OCI-LY1 (cell line): ENCODE data around the gene MT4.

Experiments
- H2AFZ ChIP-seq: fragments of 200-600 bp; sonication (generic), shearing (Covaris generic); 2 replicates; pipeline ENCODE4 v1.6.0; 2014; ENCODE audit warnings: antibody characterized with exemption, mild to moderate bottlenecking, low read length
- H3F3A ChIP-seq: fragments of 200-600 bp; sonication (generic), shearing (Covaris generic); 2 replicates; pipeline ENCODE4 v1.6.0; 2014; ENCODE audit warnings: mild to moderate bottlenecking, antibody characterized with exemption, low read length, moderate library complexity; ENCODE audit not compliant: insufficient read depth
- H3K27ac ChIP-seq: fragments of 200-600 bp; sonication (generic); 2 replicates; pipeline ENCODE4 v1.5.1; 2014; ENCODE audit warnings: low read length, mixed run types, mild to moderate bottlenecking, low read depth; ENCODE audit not compliant: poor library complexity, severe bottlenecking
- H3K27me3 ChIP-seq: fragments of 200-600 bp; sonication (generic); 2 replicates; pipeline ENCODE4 v1.6.0; 2014; ENCODE audit warnings: antibody characterized with exemption, mild to moderate bottlenecking, low read length, moderate library complexity; ENCODE audit not compliant: insufficient read depth
- H3K36me3 ChIP-seq: fragments of 200-600 bp; sonication (generic); 2 replicates; pipeline ENCODE4 v1.6.1; 2014; ENCODE audit warnings: mild to moderate bottlenecking, antibody characterized with exemption, low read length, moderate library complexity, mixed read lengths; ENCODE audit not compliant: insufficient read depth
- H3K4me1 ChIP-seq: fragments of 200-600 bp; sonication (generic); 2 replicates; pipeline ENCODE4 v1.5.1; 2014; ENCODE audit warnings: mild to moderate bottlenecking, low read length, moderate library complexity; ENCODE audit not compliant: insufficient read depth, severe bottlenecking
- H3K4me2 ChIP-seq: fragments of 200-600 bp; sonication (generic), shearing (Covaris generic); 2 replicates; pipeline ENCODE4 v1.6.1; 2014; ENCODE audit warnings: low read length
- H3K4me3 ChIP-seq: fragments of 200-600 bp; sonication (generic); 2 replicates; pipeline ENCODE4 v1.5.1; 2014; ENCODE audit warnings: low read length, low read depth, mild to moderate bottlenecking, mixed read lengths; ENCODE audit not compliant: poor library complexity, severe bottlenecking
- H3K79me2 ChIP-seq: fragments of 200-600 bp; shearing (Covaris generic); 2 replicates; pipeline ENCODE4 v1.6.1; 2016; ENCODE audit warnings: mixed run types, low read length, mixed read lengths; ENCODE audit not compliant: insufficient read depth
- H3K9ac ChIP-seq: fragments of 200-600 bp; sonication (generic), shearing (Covaris generic); 2 replicates; pipeline ENCODE4 v1.6.1; 2014; ENCODE audit warnings: mild to moderate bottlenecking, low read length, mixed read lengths
- H3K9me2 ChIP-seq: fragments of 200-600 bp; sonication (generic), shearing (Covaris generic); 2 replicates; pipeline ENCODE4 v1.6.1; 2014; ENCODE audit warnings: low read depth, mild to moderate bottlenecking, low read length, mixed read lengths
- H3K9me3 ChIP-seq: fragments of 200-600 bp; shearing (Covaris generic); 2 replicates; pipeline ENCODE4 v1.6.1; 2014; ENCODE audit warnings: low read length, mixed read lengths
- H4K20me1 ChIP-seq: fragments of 200-600 bp; sonication (generic), shearing (Covaris generic); 2 replicates; pipeline ENCODE4 v1.6.0; 2016; ENCODE audit warnings: mild to moderate bottlenecking, low read length; ENCODE audit not compliant: insufficient read depth
- EZH2 ChIP-seq: fragments of 200-600 bp; sonication (generic), shearing (Covaris generic); IDR thresholded peaks from 2 replicates; pipeline ENCODE4 v1.8.0; 2017; ENCODE audit warnings: borderline replicate concordance, mixed run types, mild to moderate bottlenecking, antibody characterized with exemption, low read length, moderate library complexity, mixed read lengths
- TF ChIP-seq, protein P1 (sequence below): fragments of 200-600 bp; sonication (generic), shearing (Covaris generic); IDR thresholded peaks from 2 replicates; pipeline ENCODE4 v1.5.1; 2017; ENCODE audit warnings: mild to moderate bottlenecking, antibody characterized with exemption, low read length, moderate library complexity, mixed read lengths

MT4 gene

DNA sequence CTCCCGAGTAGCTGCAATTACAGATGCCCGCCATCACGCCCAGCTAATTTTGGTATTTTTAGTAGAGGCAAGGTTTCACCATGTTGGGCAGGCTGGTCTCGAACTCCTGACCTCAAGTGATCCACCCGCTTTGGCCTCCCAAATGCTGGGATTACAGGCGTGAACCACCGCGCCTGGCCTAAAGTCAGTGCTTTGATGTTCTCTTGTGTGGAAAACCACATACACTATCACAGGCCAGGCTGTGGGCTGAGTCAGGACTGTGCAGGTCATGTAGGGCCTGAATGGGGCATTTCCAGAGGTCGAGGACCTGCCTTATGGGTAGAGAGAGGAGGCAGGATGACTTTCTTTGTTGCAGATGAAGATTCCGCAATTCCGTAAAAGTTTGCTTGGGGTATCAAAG is 19.4 kb downstream of the MT4 start:
- H3K4me2 ChIP-seq: no peak overlapping the region
- no peaks in the 10 kb centered on the region for H3K36me3 ChIP-seq
- no peak overlapping the region for H3K9ac ChIP-seq
- H3F3A ChIP-seq: no peaks in the 10 kb centered on the region
- no peaks in the 10 kb centered on the region for H3K9me3 ChIP-seq
- no peaks in the 10 kb centered on the region for H3K27me3 ChIP-seq
- H3K9me2 ChIP-seq: no peaks in the 10 kb centered on the region
- H3K27ac ChIP-seq: no peak overlapping the region
- TF ChIP-seq, protein P1, sequence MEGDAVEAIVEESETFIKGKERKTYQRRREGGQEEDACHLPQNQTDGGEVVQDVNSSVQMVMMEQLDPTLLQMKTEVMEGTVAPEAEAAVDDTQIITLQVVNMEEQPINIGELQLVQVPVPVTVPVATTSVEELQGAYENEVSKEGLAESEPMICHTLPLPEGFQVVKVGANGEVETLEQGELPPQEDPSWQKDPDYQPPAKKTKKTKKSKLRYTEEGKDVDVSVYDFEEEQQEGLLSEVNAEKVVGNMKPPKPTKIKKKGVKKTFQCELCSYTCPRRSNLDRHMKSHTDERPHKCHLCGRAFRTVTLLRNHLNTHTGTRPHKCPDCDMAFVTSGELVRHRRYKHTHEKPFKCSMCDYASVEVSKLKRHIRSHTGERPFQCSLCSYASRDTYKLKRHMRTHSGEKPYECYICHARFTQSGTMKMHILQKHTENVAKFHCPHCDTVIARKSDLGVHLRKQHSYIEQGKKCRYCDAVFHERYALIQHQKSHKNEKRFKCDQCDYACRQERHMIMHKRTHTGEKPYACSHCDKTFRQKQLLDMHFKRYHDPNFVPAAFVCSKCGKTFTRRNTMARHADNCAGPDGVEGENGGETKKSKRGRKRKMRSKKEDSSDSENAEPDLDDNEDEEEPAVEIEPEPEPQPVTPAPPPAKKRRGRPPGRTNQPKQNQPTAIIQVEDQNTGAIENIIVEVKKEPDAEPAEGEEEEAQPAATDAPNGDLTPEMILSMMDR: no peak
- no peak for TF ChIP-seq EZH2
- H3K4me1 ChIP-seq: no peaks in the 10 kb centered on the region
- no peak overlapping the region for H3K4me3 ChIP-seq
- no peaks in the 10 kb centered on the region for H3K79me2 ChIP-seq
- H4K20me1 ChIP-seq: no peaks in the 10 kb centered on the region
- no peak overlapping the region for H2AFZ ChIP-seq

DNA sequence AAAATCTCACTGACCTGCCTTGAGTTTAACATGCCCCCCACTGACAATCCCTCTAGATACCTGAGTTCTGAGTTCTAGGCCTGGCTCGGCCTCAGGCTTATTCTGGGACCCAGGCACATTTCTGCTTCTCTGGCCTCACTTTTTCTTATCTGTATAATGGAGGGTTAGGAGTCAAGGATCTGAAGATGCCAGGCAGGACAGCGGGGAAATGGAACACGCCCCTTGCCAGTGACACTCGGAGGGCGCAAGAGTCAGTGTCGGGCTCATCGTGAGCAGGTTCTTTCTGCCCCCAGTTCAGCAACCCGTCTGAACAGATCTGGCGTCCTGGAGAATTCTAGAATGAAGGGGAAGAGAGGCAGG is 23.9 kb downstream of the MT4 start:
- H3F3A ChIP-seq: no peaks in the 10 kb centered on the region
- no peak overlapping the region for H3K4me2 ChIP-seq
- H3K4me3 ChIP-seq: no peak overlapping the region

DNA sequence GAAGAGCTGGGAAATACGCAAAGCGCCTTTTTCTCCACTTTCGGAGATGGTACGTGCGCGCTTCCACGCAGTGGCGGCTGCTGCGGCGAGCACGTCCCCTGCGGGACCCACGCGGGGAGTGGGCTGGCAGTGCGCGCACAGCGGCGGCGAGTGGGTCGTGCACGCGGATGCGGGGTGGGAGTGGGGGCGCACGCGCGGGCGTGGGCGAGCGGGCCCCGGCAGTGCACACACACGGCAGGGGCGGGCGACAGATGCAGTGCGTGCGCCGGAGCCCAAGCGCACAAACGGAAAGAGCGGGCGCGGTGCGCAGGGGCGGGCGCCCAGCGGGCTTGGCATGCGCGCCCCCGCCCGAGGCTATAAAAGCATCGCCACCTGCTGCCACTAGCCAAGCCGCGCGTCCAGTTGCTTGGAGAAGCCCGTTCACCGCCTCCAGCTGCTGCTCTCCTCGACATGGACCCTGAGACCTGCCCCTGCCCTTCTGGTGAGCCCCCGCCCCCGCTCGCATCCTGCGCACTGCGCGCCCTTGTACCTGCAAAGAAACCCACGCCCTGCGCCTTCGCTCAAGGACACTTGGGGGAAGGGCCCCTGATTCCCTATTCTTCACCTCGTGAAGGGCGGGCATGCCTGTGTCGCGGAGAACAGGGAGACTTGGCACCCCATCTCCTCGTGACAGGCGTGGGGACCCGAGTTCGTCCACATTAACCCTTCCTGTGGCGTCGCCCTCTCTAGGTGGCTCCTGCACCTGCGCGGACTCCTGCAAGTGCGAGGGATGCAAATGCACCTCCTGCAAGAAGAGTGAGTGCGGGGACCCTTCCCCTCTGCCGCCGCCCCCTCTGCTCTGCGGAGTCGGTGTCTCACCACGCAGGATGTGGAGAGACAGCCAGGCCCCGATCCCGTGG is 24.5 kb downstream of the MT4 start, which contains the start of gene MT3:
Gene MT3, plus strand, starts transcription at position 388 of the 899 bp plus-strand sequence. Its CDS starts 63 bp downstream, at position 451.
- no peak within 1 kb of the TSS for H3K27ac ChIP-seq
- TF ChIP-seq, protein P1: no peak
- no peak for TF ChIP-seq EZH2
- H3K4me1 ChIP-seq: peaks cover 5% of the 10 kb centered on the region
- no peaks in the 10 kb centered on the region for H3F3A ChIP-seq
- no peaks in the 10 kb centered on the region for H3K27me3 ChIP-seq
- no peak within 1 kb of the TSS for H3K4me2 ChIP-seq
- no peaks in the 10 kb centered on the region for H3K9me2 ChIP-seq
- H3K9ac ChIP-seq: no peak within 1 kb of the TSS
- H4K20me1 ChIP-seq: no peaks in the 10 kb centered on the region
- H2AFZ ChIP-seq: no peak within 1 kb of the TSS
- H3K9me3 ChIP-seq: no peaks in the 10 kb centered on the region
- no peaks in the 10 kb centered on the region for H3K79me2 ChIP-seq
- H3K4me3 ChIP-seq: no peak within 1 kb of the TSS
- H3K36me3 ChIP-seq: no peaks in the 10 kb centered on the region

More for the DNA sequence above, 23.9 kb downstream of the MT4 start:
- Histone ChIP-seq H4K20me1 (no peaks in the 10 kb centered on the region), H3K9me3 (no peaks in the 10 kb centered on the region), H3K36me3 (no peaks in the 10 kb centered on the region), H3K27me3 (no peaks in the 10 kb centered on the region), H3K9me2 (no peaks in the 10 kb centered on the region), H3K79me2 (no peaks in the 10 kb centered on the region), H3K9ac (no peak overlapping the region), H3K4me1 (peaks cover 5% of the 10 kb centered on the region), H3K27ac (no peak overlapping the region), H2AFZ (no peak overlapping the region)
- TF ChIP-seq, protein P1: no peak
- TF ChIP-seq EZH2: no peak
